ENCODE results near the gene NSMCE3.

NSMCE3 gene

GRCh38 chr15:29289173-29289572, 19.6 kb upstream of the NSMCE3 start:
- TF ChIP-seq CTCF (IDR thresholded peaks at IDR 0.05; ENCODE audit: insufficient read depth, low read length, missing control alignments) = no peak
- H3K4me3 ChIP-seq (ENCODE audit: low read depth, low read length) = no peak overlapping the region
- DNase-seq (ENCODE audit: low read depth, low spot score) = no peak
- CTCF ChIA-PET = no interaction called here
- POLR2A ChIA-PET = no interaction called here

DNA sequence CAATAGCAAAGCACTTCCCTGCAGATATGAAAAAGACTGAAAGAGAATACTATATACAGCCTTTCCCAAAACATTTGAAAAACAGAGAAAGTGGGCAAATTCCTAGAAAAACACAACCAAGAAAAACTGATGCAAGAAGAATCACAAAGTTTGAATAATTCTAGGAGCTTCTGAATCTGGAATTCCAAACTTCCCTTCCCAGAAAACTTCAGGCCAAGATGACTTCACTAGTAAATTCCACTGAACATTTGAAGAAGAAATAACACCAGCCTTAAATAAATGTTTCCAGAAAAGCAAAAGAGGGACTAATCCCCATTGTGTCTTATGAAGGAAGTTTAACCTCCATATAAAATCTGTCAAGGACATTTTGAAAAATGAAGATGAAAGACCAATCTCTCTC, 15.8 kb upstream of the NSMCE3 start:
- no peak for DNase-seq (ENCODE audit: low read depth, low spot score)
- ChIA-PET POLR2A (no interaction called here), CTCF (interaction anchor here (1.0 kb wide), 1 partner anchor 184 kb away, joined by 4 read pairs; no protein-coding TSS in a partner anchor)
- no peak overlapping the region for H3K4me3 ChIP-seq (ENCODE audit: low read depth, low read length)
- no peak for TF ChIP-seq CTCF (IDR thresholded peaks at IDR 0.05; ENCODE audit: insufficient read depth, low read length, missing control alignments)

GRCh38 chr15:29283381-29283780, 13.8 kb upstream of the NSMCE3 start:
- H3K4me3 ChIP-seq (ENCODE audit: low read depth, low read length) = no peak overlapping the region
- no peak for TF ChIP-seq CTCF (IDR thresholded peaks at IDR 0.05; ENCODE audit: insufficient read depth, low read length, missing control alignments)
- CTCF ChIA-PET = interaction anchor here (1.4 kb wide), 1 partner anchor 144 kb away, joined by 3 read pairs; no protein-coding TSS in a partner anchor
- POLR2A ChIA-PET = no interaction called here
- DNase-seq (ENCODE audit: low read depth, low spot score) = no peak

GRCh38 chr15:29280514-29280913, 10.9 kb upstream of the NSMCE3 start:
- ChIA-PET CTCF (interaction anchor here (1.2 to 1.7 kb wide), 2 partner anchors 12 to 176 kb away, joined by 3 to 4 read pairs; no protein-coding TSS in a partner anchor), POLR2A (interaction anchor here (1.0 kb wide), 1 partner anchor 10 kb away, joined by 3 read pairs; no protein-coding TSS in a partner anchor)
- DNase-seq (ENCODE audit: low read depth, low spot score) = no peak
- H3K4me3 ChIP-seq (ENCODE audit: low read depth, low read length) = no peak overlapping the region
- no peak for TF ChIP-seq CTCF (IDR thresholded peaks at IDR 0.05; ENCODE audit: insufficient read depth, low read length, missing control alignments)

- ChIA-PET POLR2A (no interaction called here), CTCF (no interaction called here)
- no peak overlapping the region for H3K4me3 ChIP-seq (ENCODE audit: low read depth, low read length)
- peak; percentile 6 for TF ChIP-seq CTCF (IDR thresholded peaks at IDR 0.05; ENCODE audit: insufficient read depth, low read length, missing control alignments)
- DNase-seq (ENCODE audit: low read depth, low spot score) = peak; percentile 85
Observed at GRCh38 chr15:29278436-29279105, 8.9 kb upstream of the NSMCE3 start.

DNA sequence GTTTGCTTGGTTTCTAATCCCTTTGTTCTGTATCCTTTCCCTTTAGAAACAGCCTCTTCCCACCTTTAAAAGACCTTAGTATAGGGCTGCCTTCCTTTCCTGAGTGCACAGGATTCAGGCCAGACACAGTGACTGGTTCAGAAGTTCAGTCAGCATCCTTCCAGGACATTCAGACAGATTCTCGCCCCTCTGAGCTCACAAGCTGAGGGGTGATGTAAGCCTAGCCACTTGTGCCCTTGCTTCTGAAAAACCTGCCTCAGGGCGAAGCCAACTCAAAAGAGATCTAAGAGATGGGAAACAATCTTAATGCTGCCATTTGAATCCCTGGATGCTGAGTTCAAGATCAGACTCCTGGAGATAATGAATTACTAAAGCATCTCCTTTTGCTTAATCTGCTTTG, 6.7 kb upstream of the NSMCE3 start:
- DNase-seq (ENCODE audit: low read depth, low spot score) = no peak
- TF ChIP-seq CTCF (IDR thresholded peaks at IDR 0.05; ENCODE audit: insufficient read depth, low read length, missing control alignments) = no peak
- no peak overlapping the region for H3K4me3 ChIP-seq (ENCODE audit: low read depth, low read length)
- POLR2A ChIA-PET = interaction anchor here (0.6 kb wide), 1 partner anchor 176 kb away, joined by 3 read pairs; no protein-coding TSS in a partner anchor
- CTCF ChIA-PET = no interaction called here

Measured in AG04449 (cell line).